A549 (cell line): Measurements from ENCODE around the gene AMZ1.

Experiments
- CEBPB ChIP-seq, 2 experiments: fragments of >200 bp in 1 of 2; sonication (Bioruptor Twin) in 1 of 2; formaldehyde crosslinking in 1 of 2; IDR thresholded peaks; 2 replicates each; pipeline ENCODE4 v1.6.1; 2012 to 2016
- CTCF ChIP-seq: fragments of >200 bp; sonication (Bioruptor Twin); formaldehyde crosslinking; IDR thresholded peaks from 3 replicates; pipeline ENCODE4 v1.5.1; 2016
- KDM1A ChIP-seq: fragments of 200-600 bp; sonication (generic); IDR thresholded peaks from 2 replicates; pipeline ENCODE4 v1.6.1; 2016; ENCODE audit warnings: low read depth, mild to moderate bottlenecking
- MAFK ChIP-seq: fragments of 450-650 bp; IDR thresholded peaks from 2 replicates; pipeline ENCODE4 v1.6.1; 2014; ENCODE audit not compliant: partially characterized antibody
- NR3C1 ChIP-seq: fragments of >200 bp; sonication (Bioruptor Twin); formaldehyde crosslinking; IDR thresholded peaks from 3 replicates; pipeline ENCODE4 v1.6.1; 2017
- POLR2A ChIP-seq: IDR thresholded peaks from 2 replicates; pipeline ENCODE4 v1.6.1; 2012; ENCODE audit warnings: mild to moderate bottlenecking, low read length
- RAD21 ChIP-seq, 2 experiments: fragments of >200 bp in 1 of 2; sonication (Bioruptor Twin) in 1 of 2; formaldehyde crosslinking in 1 of 2; IDR thresholded peaks in 1 of 2; conservative IDR thresholded peaks in 1 of 2; 2 replicates in 1 of 2; 3 replicates in 1 of 2; pipeline ENCODE4 v1.6.1; 2012 to 2018; ENCODE audit warnings: inconsistent platforms in 1 of 2
- RFX5 ChIP-seq: fragments of 450-650 bp; IDR thresholded peaks from 2 replicates; pipeline ENCODE4 v1.7.1; 2014; ENCODE audit warnings: antibody characterized with exemption, mild to moderate bottlenecking, moderate library complexity
- TF ChIP-seq, protein P1 (sequence below): fragments of 150-350 bp; IDR thresholded peaks from 2 replicates; pipeline ENCODE4 v1.6.1; 2014; ENCODE audit warnings: low read depth, mild to moderate bottlenecking, low read length

DNA sequence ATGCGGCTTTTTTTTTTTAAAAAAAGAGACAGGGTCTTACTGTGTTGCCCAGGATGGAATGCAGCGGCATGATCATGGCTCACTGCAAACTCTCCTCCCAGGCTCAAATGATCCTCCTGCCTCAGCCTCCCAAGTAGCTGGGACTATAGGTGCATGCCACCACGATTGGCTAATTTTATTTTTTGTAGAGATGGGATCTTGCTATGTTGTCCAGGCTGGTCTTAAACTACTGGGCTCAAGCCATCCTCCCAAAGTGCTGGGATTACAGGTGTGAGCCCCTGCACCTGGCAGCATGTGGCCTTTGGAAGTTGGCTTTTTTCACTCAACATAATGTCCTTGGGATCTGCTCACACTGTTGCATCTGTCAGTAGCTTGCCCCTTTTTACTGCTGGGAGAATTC, 65.1 kb downstream of the AMZ1 start:
- TF ChIP-seq CTCF (no peak), RAD21 (conservative IDR thresholded peaks at IDR 0.05 in 1 of 2, IDR thresholded peaks at IDR 0.05 in 1 of 2) (no peak), MAFK (no peak), POLR2A (no peak), NR3C1 (no peak), KDM1A (no peak), RFX5 (no peak), CEBPB (IDR thresholded peaks at IDR 0.05) (no peak)
- TF ChIP-seq, protein P1, sequence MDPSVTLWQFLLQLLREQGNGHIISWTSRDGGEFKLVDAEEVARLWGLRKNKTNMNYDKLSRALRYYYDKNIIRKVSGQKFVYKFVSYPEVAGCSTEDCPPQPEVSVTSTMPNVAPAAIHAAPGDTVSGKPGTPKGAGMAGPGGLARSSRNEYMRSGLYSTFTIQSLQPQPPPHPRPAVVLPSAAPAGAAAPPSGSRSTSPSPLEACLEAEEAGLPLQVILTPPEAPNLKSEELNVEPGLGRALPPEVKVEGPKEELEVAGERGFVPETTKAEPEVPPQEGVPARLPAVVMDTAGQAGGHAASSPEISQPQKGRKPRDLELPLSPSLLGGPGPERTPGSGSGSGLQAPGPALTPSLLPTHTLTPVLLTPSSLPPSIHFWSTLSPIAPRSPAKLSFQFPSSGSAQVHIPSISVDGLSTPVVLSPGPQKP = no peak
